GM21360 (cell line): ENCODE results near the gene PUDP.
A peak's percentile ranks its signal among the peaks of the same experiment; 100 is the strongest.
"Not testable (repeated sequence)": the region's sequence is repeated elsewhere in the genome, so short reads cannot be mapped to it uniquely, and the experiment has no call there.

ENCODE experiments used
- ATAC-seq: cut with Tn5 transposase; IDR thresholded peaks from one replicate; pipeline ENCODE4 v1.9.1; 2021; ENCODE audit warnings: mild to moderate bottlenecking, moderate library complexity; ENCODE audit not compliant: unreplicated experiment

The PUDP gene

GRCh38 chrX:7110821-7111276 is 37.1 kb downstream of the PUDP start:
- peak; percentile 61 for ATAC-seq

- ATAC-seq, result peak; percentile 43
Observed at GRCh38 chrX:7109838-7110793, 37.8 kb downstream of the PUDP start.

GRCh38 chrX:7109049-7109531 is 38.9 kb downstream of the PUDP start:
- no peak for ATAC-seq

GRCh38 chrX:7108030-7108429 is 39.9 kb downstream of the PUDP start:
- no peak for ATAC-seq

GRCh38 chrX:7106649-7107048 is 41.3 kb downstream of the PUDP start:
- no peak for ATAC-seq

- no peak for ATAC-seq
Observed at GRCh38 chrX:7102119-7102518, 45.8 kb downstream of the PUDP start.

- no peak for ATAC-seq
Observed at GRCh38 chrX:7100022-7100421, 47.9 kb downstream of the PUDP start.

- ATAC-seq, result not testable (repeated sequence)
Observed at GRCh38 chrX:7095657-7096056, 52.3 kb downstream of the PUDP start.

- ATAC-seq, result no peak
Observed at GRCh38 chrX:7093305-7093704, 54.6 kb downstream of the PUDP start.

- ATAC-seq, result no peak
Observed at GRCh38 chrX:7092543-7092942, 55.4 kb downstream of the PUDP start.

GRCh38 chrX:7091923-7092322 is 56.0 kb downstream of the PUDP start:
- no peak for ATAC-seq

- no peak for ATAC-seq
Observed at GRCh38 chrX:7090641-7091040, 57.3 kb downstream of the PUDP start.

GRCh38 chrX:7088968-7089615 is 58.9 kb downstream of the PUDP start:
- peak; percentile 39 for ATAC-seq

- no peak for ATAC-seq
Observed at GRCh38 chrX:7086384-7086783, 61.6 kb downstream of the PUDP start.

GRCh38 chrX:7085879-7086278 is 62.1 kb downstream of the PUDP start:
- ATAC-seq, result no peak

- ATAC-seq, result no peak
Observed at GRCh38 chrX:7084841-7085240, 63.1 kb downstream of the PUDP start.

GRCh38 chrX:7083468-7084396 is 64.2 kb downstream of the PUDP start:
- ATAC-seq, result peak; percentile 86

GRCh38 chrX:7083021-7083420 is 64.9 kb downstream of the PUDP start:
- ATAC-seq, result no peak

- ATAC-seq, result no peak
Observed at GRCh38 chrX:7082556-7082955, 65.4 kb downstream of the PUDP start.

GRCh38 chrX:7077241-7078230 is 70.4 kb downstream of the PUDP start:
- ATAC-seq, result no peak
